ENCODE results near the gene TMEM47. TPM values are rescaled to one million over a fixed set of nuclear protein-coding genes. Genes with fewer than 3 reads are reported as not detected.

Gene TMEM47
- total and polyA plus RNA-seq, 2 of the 8 experiments (the other 6 are each of a cell fraction or from before 2014, with no cell fraction given): 24.8 to 28.5 TPM

GRCh38 chrX:34619920-34620319 lies 37.2 kb downstream of the TMEM47 start:
- TF ChIP-seq CHD1 (IDR thresholded peaks at IDR 0.05; ENCODE audit: low read depth, low read length) (no peak), BCL11A (IDR thresholded peaks at IDR 0.05; ENCODE audit: low read depth in 2 of 2, low read length in 2 of 2) (no peak), E2F6 (IDR thresholded peaks at IDR 0.05) (no peak), FOSL1 (IDR thresholded peaks at IDR 0.05; ENCODE audit: insufficient read depth, low read depth, low read length) (no peak), KDM5A (IDR thresholded peaks at IDR 0.05; ENCODE audit: low read length) (no peak)
- FAIRE-seq: no peak

More at GRCh38 chrX:34619920-34620319, 37.2 kb downstream of the TMEM47 start:
- Histone ChIP-seq H4K20me1 (replicated peaks in 1 of 2; ENCODE audit: control insufficient read depth in 1 of 2, insufficient read depth in 2 of 2, low read length in 2 of 2) (no peaks in the 10 kb centered on the region), H3K9ac (replicated peaks in 1 of 4; ENCODE audit: extremely low read depth in 1 of 4, low read depth in 3 of 4, low read length in 3 of 4) (no peak overlapping the region), H3K4ac (replicated peaks; ENCODE audit: insufficient read length, low read depth, low read length) (no peak overlapping the region), H2AFZ (ENCODE audit: low read length) (no peak overlapping the region), H2BK5ac (ENCODE audit: low read depth, low read length) (no peak overlapping the region), H3K18ac (ENCODE audit: extremely low read depth, low read length) (no peak overlapping the region), H3K4me3 (ENCODE audit: extremely low read depth in 1 of 4, insufficient read depth in 2 of 4, low read depth in 3 of 4, low read length in 4 of 4) (no peak overlapping the region), H3K79me2 (ENCODE audit: control insufficient read depth in 1 of 2, insufficient read depth in 2 of 2, low read length in 2 of 2) (no peaks in the 10 kb centered on the region), H3K14ac (ENCODE audit: insufficient read length) (no peak overlapping the region), H3K23me2 (ENCODE audit: low read depth, low read length) (no peaks in the 10 kb centered on the region), H2BK12ac (ENCODE audit: low read depth, low read length) (no peak overlapping the region), H2BK120ac (replicated peaks; ENCODE audit: low read depth, low read length) (no peak overlapping the region), H3K4me2 (ENCODE audit: insufficient read depth in 1 of 2, low read depth in 2 of 2, low read length in 2 of 2) (no peak overlapping the region), H2AK5ac (ENCODE audit: low read depth, low read length) (no peak overlapping the region), H3K56ac (replicated peaks; ENCODE audit: insufficient read length, low read depth, low read length) (no peak overlapping the region), H3K27me3 (replicated peaks in 1 of 4; ENCODE audit: control insufficient read depth in 3 of 4, extremely low read depth in 1 of 4, insufficient read depth in 3 of 4, low read length in 3 of 4) (no peaks in the 10 kb centered on the region), H3K27ac (ENCODE audit: low read depth, low read length) (no peak overlapping the region), H3K4me1 (replicated peaks in 1 of 4; ENCODE audit: control insufficient read depth in 3 of 4, insufficient read depth in 4 of 4, low read length in 3 of 4) (no peaks in the 10 kb centered on the region), H3K9me3 (ENCODE audit: insufficient read depth in 2 of 2, low read depth in 1 of 2, low read length in 1 of 2) (no peaks in the 10 kb centered on the region), H3K36me3 (ENCODE audit: control insufficient read depth in 2 of 4, insufficient read depth in 4 of 4, low read length in 3 of 4) (no peaks in the 10 kb centered on the region), H2BK15ac (ENCODE audit: low read length) (no peak overlapping the region), H4K8ac (ENCODE audit: extremely low read depth, insufficient read depth, low read length) (no peak overlapping the region), H2BK20ac (ENCODE audit: low read length) (no peak overlapping the region), H4K91ac (replicated peaks; ENCODE audit: insufficient read length, low read length) (no peak overlapping the region), H3K23ac (ENCODE audit: insufficient read length) (no peak overlapping the region), H4K5ac (ENCODE audit: insufficient read length, low read depth, low read length) (no peak overlapping the region), H3K79me1 (ENCODE audit: low read depth, low read length) (no peaks in the 10 kb centered on the region)
- ChIA-PET CTCF (ENCODE audit: partially characterized antibody) (interaction anchor here (0.8 kb wide), 1 partner anchor 11 kb away, joined by 3 read pairs; no protein-coding TSS in a partner anchor), POLR2A (ENCODE audit: partially characterized antibody) (no interaction called here)
- no peak for DNase-seq (ENCODE audit: low read depth in 1 of 2, low spot score in 2 of 2)
- WGBS, 2 experiments (ENCODE audit: extremely low coverage in 1 of 2, insufficient coverage in 1 of 2, insufficient read length in 1 of 2, insufficient replicate concordance in 2 of 2, low coverage in 1 of 2, low lambda C conversion rate in 2 of 2, missing lambda C conversion rate in 1 of 2): 95% methylated on average over 2 of the region's 2 CpGs; no CpG with 5 or more reads in 1 of the 2 experiments

All from H1 (cell line).